ENCODE data around the gene RPL10. TPM values are rescaled to one million over a fixed set of nuclear protein-coding genes. Genes with fewer than 3 reads are reported as not detected.

Gene RPL10
- total RNA-seq, 1 donor from 2014 or later, result 2,969 TPM

DNA sequence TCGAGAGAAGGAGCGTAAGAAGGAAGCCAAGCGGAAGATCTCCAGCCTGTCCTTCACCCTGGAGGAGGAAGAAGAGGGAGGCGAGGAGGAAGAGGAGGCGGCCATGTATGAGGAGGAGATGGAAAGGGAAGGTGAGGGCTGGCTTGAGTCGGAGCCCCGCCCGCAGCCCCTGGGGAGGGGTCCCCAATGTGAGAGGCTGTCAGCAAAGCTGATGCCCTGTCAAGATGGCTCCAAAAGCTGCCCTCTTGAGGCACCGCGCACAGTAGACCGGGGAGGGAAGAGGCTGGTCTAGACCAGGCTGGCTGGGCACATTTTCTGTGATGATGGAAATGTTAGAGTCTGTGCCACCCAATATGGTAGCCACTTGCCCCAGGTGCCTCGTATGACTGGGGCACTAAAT is 48.3 kb downstream of the RPL10 start:
- Mint-ChIP-seq H3K4me3 (no peak overlapping the region), H3K36me3 (peaks cover 11% of the 10 kb centered on the region), H3K9me3 (no peaks in the 10 kb centered on the region), H3K27me3 (ENCODE audit: low read depth) (no peaks in the 10 kb centered on the region), H3K4me1 (peaks cover 3% of the 10 kb centered on the region), H3K27ac (no peak overlapping the region)
- TF ChIP-seq, protein P1, sequence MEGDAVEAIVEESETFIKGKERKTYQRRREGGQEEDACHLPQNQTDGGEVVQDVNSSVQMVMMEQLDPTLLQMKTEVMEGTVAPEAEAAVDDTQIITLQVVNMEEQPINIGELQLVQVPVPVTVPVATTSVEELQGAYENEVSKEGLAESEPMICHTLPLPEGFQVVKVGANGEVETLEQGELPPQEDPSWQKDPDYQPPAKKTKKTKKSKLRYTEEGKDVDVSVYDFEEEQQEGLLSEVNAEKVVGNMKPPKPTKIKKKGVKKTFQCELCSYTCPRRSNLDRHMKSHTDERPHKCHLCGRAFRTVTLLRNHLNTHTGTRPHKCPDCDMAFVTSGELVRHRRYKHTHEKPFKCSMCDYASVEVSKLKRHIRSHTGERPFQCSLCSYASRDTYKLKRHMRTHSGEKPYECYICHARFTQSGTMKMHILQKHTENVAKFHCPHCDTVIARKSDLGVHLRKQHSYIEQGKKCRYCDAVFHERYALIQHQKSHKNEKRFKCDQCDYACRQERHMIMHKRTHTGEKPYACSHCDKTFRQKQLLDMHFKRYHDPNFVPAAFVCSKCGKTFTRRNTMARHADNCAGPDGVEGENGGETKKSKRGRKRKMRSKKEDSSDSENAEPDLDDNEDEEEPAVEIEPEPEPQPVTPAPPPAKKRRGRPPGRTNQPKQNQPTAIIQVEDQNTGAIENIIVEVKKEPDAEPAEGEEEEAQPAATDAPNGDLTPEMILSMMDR (IDR thresholded peaks at IDR 0.05; ENCODE audit: unreplicated experiment), result no peak
- DNase-seq (ENCODE audit: low spot score in 2 of 2, unreplicated experiment in 2 of 2), result no peak

GRCh38 chrX:154448484-154448883 is 50.3 kb downstream of the RPL10 start:
- Mint-ChIP-seq H3K4me3 (no peak overlapping the region), H3K27me3 (ENCODE audit: low read depth) (no peaks in the 10 kb centered on the region), H3K36me3 (peaks cover 16% of the 10 kb centered on the region), H3K9me3 (peaks cover 8% of the 10 kb centered on the region), H3K4me1 (peaks cover 1% of the 10 kb centered on the region), H3K27ac (no peak overlapping the region)
- DNase-seq (ENCODE audit: low spot score in 2 of 2, unreplicated experiment in 2 of 2), result no peak
- TF ChIP-seq, protein P1 (IDR thresholded peaks at IDR 0.05; ENCODE audit: unreplicated experiment), result no peak

- Mint-ChIP-seq H3K4me3 (no peak overlapping the region), H3K27ac (no peak overlapping the region), H3K9me3 (peaks cover 8% of the 10 kb centered on the region), H3K27me3 (ENCODE audit: low read depth) (no peaks in the 10 kb centered on the region), H3K36me3 (peaks cover 16% of the 10 kb centered on the region), H3K4me1 (no peaks in the 10 kb centered on the region)
- no peak for DNase-seq (ENCODE audit: low spot score in 2 of 2, unreplicated experiment in 2 of 2)
- TF ChIP-seq, protein P1 (IDR thresholded peaks at IDR 0.05; ENCODE audit: unreplicated experiment), result no peak
Observed at GRCh38 chrX:154449618-154450017, 51.4 kb downstream of the RPL10 start.

DNA sequence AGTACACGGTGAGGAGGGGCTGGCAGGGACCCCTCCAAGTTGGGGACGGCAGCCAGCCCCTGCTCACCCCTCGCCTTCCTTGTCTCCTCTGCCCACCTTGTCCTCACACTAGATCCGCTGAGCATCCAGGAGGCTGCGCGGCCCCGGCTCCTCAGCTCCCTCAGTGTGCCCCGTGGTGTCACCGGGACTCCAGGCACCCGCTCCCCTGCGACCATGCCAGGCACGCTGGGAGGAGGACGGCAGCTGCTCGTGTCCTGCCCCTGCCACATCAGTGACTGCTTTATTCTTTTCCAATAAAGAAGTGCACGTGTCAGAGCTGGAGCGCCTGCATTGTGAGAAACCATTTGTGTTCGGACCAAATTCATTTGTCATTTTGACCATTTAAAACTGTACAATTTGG is 52.1 kb downstream of the RPL10 start:
- H3K36me3 Mint-ChIP-seq, result peaks cover 16% of the 10 kb centered on the region
- TF ChIP-seq, protein P1 (IDR thresholded peaks at IDR 0.05; ENCODE audit: unreplicated experiment), result no peak
- peaks cover 8% of the 10 kb centered on the region for H3K9me3 Mint-ChIP-seq
- no peak overlapping the region for H3K4me3 Mint-ChIP-seq
- no peaks in the 10 kb centered on the region for H3K4me1 Mint-ChIP-seq
- DNase-seq (ENCODE audit: low spot score in 2 of 2, unreplicated experiment in 2 of 2), result no peak
- H3K27ac Mint-ChIP-seq, result no peak overlapping the region
- no peaks in the 10 kb centered on the region for H3K27me3 Mint-ChIP-seq (ENCODE audit: low read depth)

Small RNA genes within 50 kb of the gene (microRNA-seq; reads per million reads assigned to microRNA genes)
- 6.2 reads per million, percentile 24 among the genes with 10 or more reads in this experiment for gene MIR6858

Other genes with a start within 250 kb of the RPL10 start
- gene OPN1MW, start 215.8 kb upstream of the RPL10 start, total RNA-seq, result not detected in 3 replicates
- gene OPN1MW2, start 178.6 kb upstream of the RPL10 start, total RNA-seq, result not detected in 3 replicates
- gene OPN1MW3, start 140.8 kb upstream of the RPL10 start, total RNA-seq, result not detected in 3 replicates
- gene TEX28, start 103.3 kb upstream of the RPL10 start, total RNA-seq, result not detected in 3 replicates
- 0.20 to 0.59 TPM (median 0.38 TPM) in 3 replicates for gene TKTL1, start 102.6 kb upstream of the RPL10 start, total RNA-seq
- gene FLNA, start 23.7 kb upstream of the RPL10 start, total RNA-seq, result 1,336 to 1,412 TPM (median 1,356 TPM) in 3 replicates
- gene EMD, start 19.1 kb upstream of the RPL10 start, total RNA-seq, result 71.4 to 76.3 TPM (median 71.9 TPM) in 3 replicates
- 18.5 to 19.4 TPM (median 18.6 TPM) in 3 replicates for gene DNASE1L1, start 10.9 kb downstream of the RPL10 start, total RNA-seq
- 36.7 to 40.8 TPM (median 40.3 TPM) in 3 replicates for gene TAFAZZIN, start 13.2 kb downstream of the RPL10 start, total RNA-seq
- gene ATP6AP1, start 30.3 kb downstream of the RPL10 start, total RNA-seq, result 77.6 to 78.2 TPM (median 78.2 TPM) in 3 replicates
- gene GDI1, start 38.8 kb downstream of the RPL10 start, total RNA-seq, result 142 to 150 TPM (median 144 TPM) in 3 replicates
- 52.5 to 57.6 TPM (median 54.1 TPM) in 3 replicates for gene FAM50A, start 45.8 kb downstream of the RPL10 start, total RNA-seq
- 126 to 133 TPM (median 128 TPM) in 3 replicates for gene PLXNA3, start 59.9 kb downstream of the RPL10 start, total RNA-seq
- 15.3 to 16.5 TPM (median 15.8 TPM) in 3 replicates for gene LAGE3, start 80.9 kb downstream of the RPL10 start, total RNA-seq
- 28.4 to 29.3 TPM (median 29.2 TPM) in 3 replicates for gene UBL4A, start 88.2 kb downstream of the RPL10 start, total RNA-seq
- 30.1 to 30.8 TPM (median 30.2 TPM) in 3 replicates for gene SLC10A3, start 92.3 kb downstream of the RPL10 start, total RNA-seq
- gene FAM3A, start 117.9 kb downstream of the RPL10 start, total RNA-seq, result 39.1 to 42.9 TPM (median 41.1 TPM) in 3 replicates
- gene G6PD, start 148.5 kb downstream of the RPL10 start, total RNA-seq, result 54.4 to 56.5 TPM (median 55.8 TPM) in 3 replicates
- 19.1 to 20.6 TPM (median 19.1 TPM) in 3 replicates for gene IKBKG, start 149.2 kb downstream of the RPL10 start, total RNA-seq
- gene CTAG1A, start 186.8 kb downstream of the RPL10 start, total RNA-seq, result not detected in 3 replicates
- gene CTAG1B, start 220.9 kb downstream of the RPL10 start, total RNA-seq, result not detected in 3 replicates

Data from mesothelial cell of epicardium (in vitro differentiated cells).